Fibroblast of lung (primary cell): ENCODE measurements around the gene IVD. TPM values are rescaled to one million over a fixed set of nuclear protein-coding genes. Genes with fewer than 3 reads are reported as not detected.

Source experiments
- DNase-seq, 2 donors: peaks; one replicate each; pipeline versions ENCODE4 v3.0.0 to v3.0.0-alpha.2; 2010; ENCODE audit warnings: low read depth in 2 of 2
- H2AFZ ChIP-seq: 2 replicates; pipeline ENCODE4 v1.5.1; 2012; ENCODE audit warnings: low read length, control low read depth, inconsistent platforms
- H3K27ac ChIP-seq: 2 replicates; pipeline ENCODE4 v1.5.1; 2011; ENCODE audit warnings: low read length, control low read depth; ENCODE audit not compliant: insufficient read depth
- H3K27me3 ChIP-seq: 2 replicates; pipeline ENCODE4 v1.5.1; 2011; ENCODE audit warnings: mild to moderate bottlenecking, low read length; ENCODE audit not compliant: control insufficient read depth, insufficient read depth
- H3K36me3 ChIP-seq: 2 replicates; pipeline ENCODE4 v1.5.1; 2011; ENCODE audit warnings: low read length; ENCODE audit not compliant: control insufficient read depth, insufficient read depth
- H3K4me1 ChIP-seq: 2 replicates; pipeline ENCODE4 v1.5.1; 2011; ENCODE audit warnings: low read length; ENCODE audit not compliant: control insufficient read depth, insufficient read depth; ENCODE audit errors: extremely low read depth
- H3K4me2 ChIP-seq: 2 replicates; pipeline ENCODE4 v1.5.1; 2011; ENCODE audit warnings: low read length, control low read depth; ENCODE audit not compliant: insufficient read depth; ENCODE audit errors: extremely low read depth
- H3K4me3 ChIP-seq, 4 experiments: fragments of 200-600 bp in 1 of 4; sonication (generic) in 1 of 4; replicated peaks in 1 of 4; 2 replicates each; pipeline ENCODE4 v1.5.1; 2011 to 2016; ENCODE audit warnings: low read length in 4 of 4, low read depth in 3 of 4, mild to moderate bottlenecking in 3 of 4, control low read depth in 2 of 4, inconsistent platforms in 1 of 4, mixed read lengths in 1 of 4; ENCODE audit not compliant: insufficient read depth in 1 of 4; ENCODE audit errors: control extremely low read depth in 1 of 4
- H3K79me2 ChIP-seq: 2 replicates; pipeline ENCODE4 v1.5.1; 2012; ENCODE audit warnings: mild to moderate bottlenecking, low read length, inconsistent platforms; ENCODE audit not compliant: control insufficient read depth, insufficient read depth
- H3K9ac ChIP-seq: 2 replicates; pipeline ENCODE4 v1.5.1; 2011; ENCODE audit warnings: mild to moderate bottlenecking, low read length, control low read depth; ENCODE audit not compliant: insufficient read depth
- H3K9me3 ChIP-seq: 2 replicates; pipeline ENCODE4 v1.5.1; 2012; ENCODE audit warnings: low read depth, low read length; ENCODE audit not compliant: control insufficient read depth, insufficient read depth
- H4K20me1 ChIP-seq: 2 replicates; pipeline ENCODE4 v1.5.1; 2011; ENCODE audit warnings: low read length; ENCODE audit not compliant: control insufficient read depth, insufficient read depth; ENCODE audit errors: extremely low read depth
- CTCF ChIP-seq, 2 donors: IDR thresholded peaks in 1 of 2; conservative IDR thresholded peaks in 1 of 2; 1 replicate in 1 of 2; 2 replicates in 1 of 2; pipeline ENCODE4 v1.5.1; 2011 to 2012; ENCODE audit warnings: low read length in 2 of 2, control low read depth in 1 of 2, inconsistent platforms in 1 of 2, low read depth in 1 of 2, mild to moderate bottlenecking in 1 of 2
- EZH2 ChIP-seq: IDR thresholded peaks from 2 replicates; pipeline ENCODE4 v1.5.1; 2012; ENCODE audit warnings: low read length, control low read depth, mild to moderate bottlenecking; ENCODE audit errors: missing control alignments
- polyA plus RNA-seq, 2 donors: library from polyadenylated mRNA; depleted of rRNA in 1 of 2; stranded (reverse) in 1 of 2; unstranded in 1 of 2; fragments of >200 nt; gene quantifications; 2 replicates each; pipeline ENCODE4 v1.2.1, GENCODE V29; 2011 to 2012; ENCODE audit warnings: missing spikeins in 1 of 2
- total RNA-seq: library from RNA; depleted of rRNA; stranded (reverse); fragments of >200 nt; gene quantifications from 2 replicates; pipeline ENCODE4 v1.2.1, GENCODE V29; 2014

IVD gene
- total and polyA plus RNA-seq, 2 donors (not counting 1 experiment from before 2014, with no cell fraction given), result 37.9 to 61.8 TPM

- no peaks in the 10 kb centered on the region for H3K79me2 ChIP-seq
- TF ChIP-seq CTCF (conservative IDR thresholded peaks at IDR 0.05 in 1 of 2, IDR thresholded peaks at IDR 0.05 in 1 of 2; ENCODE audit: low read depth in 1 of 2, low read length in 2 of 2), result no peak
- H3K9ac ChIP-seq, result no peak overlapping the region
- H3K9me3 ChIP-seq, result no peaks in the 10 kb centered on the region
- H3K4me2 ChIP-seq, result no peak overlapping the region
- H3K4me3 ChIP-seq, result no peak overlapping the region
- no peak overlapping the region for H3K27ac ChIP-seq
- no peaks in the 10 kb centered on the region for H4K20me1 ChIP-seq
- peaks cover 7% of the 10 kb centered on the region for H3K36me3 ChIP-seq
- no peaks in the 10 kb centered on the region for H3K4me1 ChIP-seq
- H2AFZ ChIP-seq, result no peak overlapping the region
- no peak for DNase-seq
- no peaks in the 10 kb centered on the region for H3K27me3 ChIP-seq
These were observed 56.4 kb downstream of the IVD start for GRCh38 chr15:40461958-40462357.

DNA sequence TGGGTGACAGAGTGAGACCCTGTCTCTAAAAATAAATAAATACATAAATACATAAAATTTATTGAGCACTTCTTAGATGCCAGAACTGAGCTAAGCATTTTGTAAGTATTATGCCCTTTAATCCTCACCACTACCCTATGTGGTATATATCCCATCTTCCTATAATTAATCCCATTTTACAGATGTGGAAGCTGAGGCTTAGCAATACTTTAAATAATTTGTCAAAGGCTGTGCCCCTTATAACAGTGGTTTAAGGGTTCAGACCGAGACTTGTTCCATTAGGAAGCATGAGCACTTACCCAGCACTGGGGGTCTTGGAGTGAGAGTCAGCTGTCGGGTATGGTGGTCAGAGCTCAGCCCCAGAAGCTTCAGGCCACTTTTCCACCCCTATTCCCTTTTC, 57.7 kb downstream of the IVD start:
- H2AFZ ChIP-seq, result no peak overlapping the region
- H3K27me3 ChIP-seq, result no peaks in the 10 kb centered on the region
- H3K4me1 ChIP-seq, result no peaks in the 10 kb centered on the region
- H3K4me3 ChIP-seq, result no peak overlapping the region
- TF ChIP-seq EZH2 (no peak), CTCF (conservative IDR thresholded peaks at IDR 0.05 in 1 of 2, IDR thresholded peaks at IDR 0.05 in 1 of 2; ENCODE audit: low read depth in 1 of 2, low read length in 2 of 2) (no peak)
- no peak for DNase-seq
- H3K27ac ChIP-seq, result no peak overlapping the region
- no peaks in the 10 kb centered on the region for H4K20me1 ChIP-seq
- H3K9me3 ChIP-seq, result no peaks in the 10 kb centered on the region
- H3K36me3 ChIP-seq, result peaks cover 7% of the 10 kb centered on the region
- H3K9ac ChIP-seq, result no peak overlapping the region
- H3K79me2 ChIP-seq, result no peaks in the 10 kb centered on the region
- H3K4me2 ChIP-seq, result no peak overlapping the region

DNA sequence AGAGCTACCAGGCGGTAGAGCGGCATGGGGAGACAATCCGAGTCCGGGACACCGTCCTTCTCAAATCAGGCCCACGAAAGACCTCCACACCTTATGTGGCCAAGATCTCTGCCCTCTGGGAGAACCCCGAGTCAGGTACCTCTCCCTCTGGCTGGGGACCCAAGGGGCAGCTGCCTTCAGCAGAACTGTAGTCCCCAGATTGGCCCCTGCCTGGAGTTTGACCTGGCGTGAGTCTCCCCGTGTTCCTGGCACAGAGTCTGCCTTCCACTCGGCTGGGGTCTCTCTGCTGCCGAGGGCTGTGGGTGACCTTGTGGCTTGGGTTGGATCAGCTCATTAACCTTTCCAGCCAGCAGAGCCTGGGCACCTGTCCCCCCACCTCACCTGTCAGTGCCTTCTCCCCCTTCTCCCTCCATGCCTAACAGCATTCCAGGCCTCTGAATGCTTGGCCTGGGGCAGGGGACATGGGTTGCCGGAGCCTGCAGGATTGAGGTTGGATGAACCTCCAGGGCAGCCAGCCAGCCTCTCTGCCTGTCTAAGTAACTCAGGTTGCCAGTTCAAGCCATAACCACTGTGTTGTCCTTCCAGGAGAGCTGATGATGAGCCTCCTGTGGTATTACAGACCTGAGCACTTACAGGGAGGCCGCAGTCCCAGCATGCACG, 58.4 kb downstream of the IVD start:
- no peak overlapping the region for H3K4me3 ChIP-seq
- peaks cover 3% of the 10 kb centered on the region for H3K36me3 ChIP-seq
- no peaks in the 10 kb centered on the region for H4K20me1 ChIP-seq
- H3K9me3 ChIP-seq, result no peaks in the 10 kb centered on the region
- no peak overlapping the region for H3K27ac ChIP-seq
- DNase-seq, result no peak
- H3K4me2 ChIP-seq, result no peak overlapping the region
- H3K9ac ChIP-seq, result no peak overlapping the region
- no peaks in the 10 kb centered on the region for H3K4me1 ChIP-seq
- no peak overlapping the region for H2AFZ ChIP-seq
- no peaks in the 10 kb centered on the region for H3K27me3 ChIP-seq
- TF ChIP-seq CTCF (conservative IDR thresholded peaks at IDR 0.05 in 1 of 2, IDR thresholded peaks at IDR 0.05 in 1 of 2; ENCODE audit: low read depth in 1 of 2, low read length in 2 of 2), result no peak
- TF ChIP-seq EZH2, result no peak
- H3K79me2 ChIP-seq, result no peaks in the 10 kb centered on the region
